HG03025 (cell line): ENCODE results near the gene C1orf50.
A peak's percentile ranks its signal among the peaks of the same experiment; 100 is the strongest.

ENCODE experiments used
- ATAC-seq: cut with Tn5 transposase; IDR thresholded peaks from one replicate; pipeline ENCODE4 v1.9.1; 2021; ENCODE audit warnings: mild to moderate bottlenecking, moderate library complexity; ENCODE audit not compliant: unreplicated experiment, low FRiP score

Gene C1orf50

GRCh38 chr1:42757892-42758275, 9.2 kb upstream of the C1orf50 start:
- no peak for ATAC-seq

- no peak for ATAC-seq
Observed at GRCh38 chr1:42758641-42759040, 8.4 kb upstream of the C1orf50 start.

- no peak for ATAC-seq
Observed at GRCh38 chr1:42759114-42759513, 7.9 kb upstream of the C1orf50 start.

- ATAC-seq: no peak
Observed at GRCh38 chr1:42761567-42761966, 5.5 kb upstream of the C1orf50 start.

GRCh38 chr1:42762269-42762668, 4.8 kb upstream of the C1orf50 start:
- ATAC-seq: no peak

- ATAC-seq: no peak
Observed at GRCh38 chr1:42765269-42765668, 1.8 kb upstream of the C1orf50 start.

GRCh38 chr1:42765832-42766740, 963 bp upstream of the C1orf50 start:
- peak; percentile 29 for ATAC-seq

- peak; percentile 29 for ATAC-seq
Observed at GRCh38 chr1:42767510-42768000, 506 bp downstream of the C1orf50 start.

- ATAC-seq: no peak
Observed at GRCh38 chr1:42768172-42768571, 1.1 kb downstream of the C1orf50 start.

GRCh38 chr1:42769811-42770210, 2.8 kb downstream of the C1orf50 start:
- no peak for ATAC-seq

- ATAC-seq: no peak
Observed at GRCh38 chr1:42773420-42773819, 6.4 kb downstream of the C1orf50 start.

GRCh38 chr1:42774928-42775526, 8.0 kb downstream of the C1orf50 start:
- ATAC-seq: no peak

- ATAC-seq: no peak
Observed at GRCh38 chr1:42776502-42776901, 9.5 kb downstream of the C1orf50 start.

GRCh38 chr1:42777852-42778251, 10.8 kb downstream of the C1orf50 start:
- no peak for ATAC-seq

- ATAC-seq: no peak
Observed at GRCh38 chr1:42779725-42780124, 12.7 kb downstream of the C1orf50 start.

GRCh38 chr1:42780176-42780575, 13.1 kb downstream of the C1orf50 start:
- no peak for ATAC-seq

GRCh38 chr1:42783092-42783491, 16.0 kb downstream of the C1orf50 start:
- ATAC-seq: no peak

GRCh38 chr1:42784547-42784945, 17.5 kb downstream of the C1orf50 start:
- no peak for ATAC-seq

GRCh38 chr1:42784946-42785693, 18.1 kb downstream of the C1orf50 start, which contains the start of gene TMEM269:
Gene TMEM269 (plus strand): TSS chr1:42784991. CDS start chr1:42789894, 4,903 bp downstream.
- ATAC-seq: no peak

GRCh38 chr1:42786097-42786496, 19.0 kb downstream of the C1orf50 start:
- no peak for ATAC-seq

- ATAC-seq: no peak
Observed at GRCh38 chr1:42788021-42788420, 21.0 kb downstream of the C1orf50 start.
